ENCODE measurements around the gene SLC38A3.
A peak's percentile ranks its signal among the peaks of the same experiment; 100 is the strongest.
"Not testable (repeated sequence)": the region's sequence is repeated elsewhere in the genome, so short reads cannot be mapped to it uniquely, and the experiment has no call there.

Gene SLC38A3

DNA sequence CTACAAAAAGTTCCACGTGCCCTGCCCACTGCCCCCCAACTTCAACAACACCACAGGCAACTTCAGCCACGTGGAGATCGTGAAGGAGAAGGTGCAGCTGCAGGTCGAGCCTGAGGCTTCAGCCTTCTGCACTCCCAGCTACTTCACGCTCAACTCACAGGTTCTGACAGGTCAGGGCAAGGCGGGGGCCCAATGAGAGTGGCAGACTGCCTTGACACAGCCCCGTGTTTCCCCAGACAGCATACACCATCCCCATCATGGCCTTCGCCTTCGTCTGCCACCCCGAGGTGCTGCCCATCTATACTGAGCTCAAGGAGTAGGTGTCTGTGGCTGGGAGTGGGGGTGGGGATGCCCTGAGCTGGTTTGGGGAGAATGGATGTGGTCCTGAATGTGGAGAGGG, 12.6 kb downstream of the SLC38A3 start:
- no peaks in the 10 kb centered on the region for H3K4me1 ChIP-seq (ENCODE audit: insufficient read depth, low read length)
- no peaks in the 10 kb centered on the region for H3K9me3 ChIP-seq (ENCODE audit: insufficient read depth, low read depth, low read length)
- H3K9ac ChIP-seq (ENCODE audit: low read depth, low read length), result no peak overlapping the region
- no peak overlapping the region for H3K27ac ChIP-seq (ENCODE audit: low read length)
- no peaks in the 10 kb centered on the region for H3K36me3 ChIP-seq (ENCODE audit: insufficient read depth, low read depth, low read length)
- no peak overlapping the region for H3K4me3 ChIP-seq (ENCODE audit: low read length)
- no peaks in the 10 kb centered on the region for H3K27me3 ChIP-seq (ENCODE audit: insufficient read depth, low read length)

DNA sequence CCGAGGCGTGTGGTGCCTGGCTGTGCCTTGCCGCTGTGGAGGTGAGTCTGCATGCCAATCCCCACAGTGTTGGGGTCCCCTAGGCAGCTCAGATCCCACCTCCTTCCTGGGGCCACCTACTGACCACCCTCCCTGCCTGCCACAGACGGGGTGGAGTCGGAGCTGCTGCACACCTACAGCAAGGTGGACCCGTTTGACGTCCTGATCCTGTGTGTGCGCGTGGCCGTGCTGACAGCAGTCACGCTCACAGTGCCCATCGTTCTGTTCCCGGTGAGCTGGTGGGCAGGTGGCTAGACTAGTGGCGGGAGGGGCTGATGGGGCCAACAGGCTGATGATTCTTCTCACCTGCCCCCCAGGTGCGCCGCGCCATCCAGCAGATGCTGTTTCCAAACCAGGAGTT, 13.4 kb downstream of the SLC38A3 start:
- H3K9ac ChIP-seq (ENCODE audit: low read depth, low read length), result no peak overlapping the region
- H3K27me3 ChIP-seq (ENCODE audit: insufficient read depth, low read length), result no peaks in the 10 kb centered on the region
- H3K27ac ChIP-seq (ENCODE audit: low read length), result no peak overlapping the region
- H3K9me3 ChIP-seq (ENCODE audit: insufficient read depth, low read depth, low read length), result no peaks in the 10 kb centered on the region
- no peaks in the 10 kb centered on the region for H3K4me1 ChIP-seq (ENCODE audit: insufficient read depth, low read length)
- no peaks in the 10 kb centered on the region for H3K36me3 ChIP-seq (ENCODE audit: insufficient read depth, low read depth, low read length)
- H3K4me3 ChIP-seq (ENCODE audit: low read length), result no peak overlapping the region

DNA sequence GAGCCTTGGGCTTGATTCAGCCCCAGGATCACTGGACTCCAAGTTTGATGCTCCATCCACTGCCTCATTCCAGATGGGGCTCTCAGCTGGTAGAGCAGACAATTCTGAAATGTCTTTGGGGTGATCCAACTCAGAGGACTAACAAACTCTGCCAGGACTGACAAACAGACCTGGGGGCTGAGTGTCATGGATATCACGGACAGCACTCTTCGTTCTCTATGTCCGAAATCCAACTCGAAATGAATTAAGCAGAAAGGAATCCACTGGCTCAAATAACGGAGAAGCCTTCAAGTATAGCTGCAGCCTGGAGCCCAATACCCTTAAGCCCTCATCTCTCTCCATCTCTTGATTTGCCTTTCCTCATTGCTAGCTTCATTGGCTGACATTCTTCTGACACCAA, 14.2 kb downstream of the SLC38A3 start:
- Histone ChIP-seq H3K27ac (ENCODE audit: low read length) (no peak overlapping the region), H3K9me3 (ENCODE audit: insufficient read depth, low read depth, low read length) (no peaks in the 10 kb centered on the region), H3K9ac (ENCODE audit: low read depth, low read length) (no peak overlapping the region), H3K4me3 (ENCODE audit: low read length) (no peak overlapping the region), H3K27me3 (ENCODE audit: insufficient read depth, low read length) (no peaks in the 10 kb centered on the region), H3K4me1 (ENCODE audit: insufficient read depth, low read length) (no peaks in the 10 kb centered on the region), H3K36me3 (ENCODE audit: insufficient read depth, low read depth, low read length) (no peaks in the 10 kb centered on the region)

DNA sequence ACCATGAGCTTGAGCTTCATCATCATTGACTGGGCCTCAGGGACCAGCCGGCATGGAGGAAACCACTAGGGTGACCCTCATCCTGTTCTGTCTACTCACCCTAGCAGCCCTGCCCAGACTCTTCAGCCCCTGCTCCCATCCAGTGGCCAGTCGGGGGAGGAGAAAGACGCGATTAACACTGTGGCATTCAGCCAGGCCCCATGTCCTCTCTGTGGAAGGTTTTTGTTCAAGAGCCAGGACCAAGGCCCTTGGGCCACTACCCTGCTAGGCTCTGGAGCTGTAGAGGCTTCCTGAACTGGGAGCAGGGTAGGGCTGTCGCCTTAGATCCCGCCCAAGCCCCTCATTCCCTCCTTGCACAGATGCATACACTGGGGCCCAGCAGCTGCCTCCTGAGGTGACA, 15.0 kb downstream of the SLC38A3 start:
- no peak overlapping the region for H3K4me3 ChIP-seq (ENCODE audit: low read length)
- no peak overlapping the region for H3K27ac ChIP-seq (ENCODE audit: low read length)
- H3K9me3 ChIP-seq (ENCODE audit: insufficient read depth, low read depth, low read length), result no peaks in the 10 kb centered on the region
- H3K36me3 ChIP-seq (ENCODE audit: insufficient read depth, low read depth, low read length), result no peaks in the 10 kb centered on the region
- no peaks in the 10 kb centered on the region; the same call in 1 of the 2 replicates for H3K27me3 ChIP-seq (ENCODE audit: insufficient read depth, low read length)
- no peak overlapping the region for H3K9ac ChIP-seq (ENCODE audit: low read depth, low read length)
- no peaks in the 10 kb centered on the region for H3K4me1 ChIP-seq (ENCODE audit: insufficient read depth, low read length)

DNA sequence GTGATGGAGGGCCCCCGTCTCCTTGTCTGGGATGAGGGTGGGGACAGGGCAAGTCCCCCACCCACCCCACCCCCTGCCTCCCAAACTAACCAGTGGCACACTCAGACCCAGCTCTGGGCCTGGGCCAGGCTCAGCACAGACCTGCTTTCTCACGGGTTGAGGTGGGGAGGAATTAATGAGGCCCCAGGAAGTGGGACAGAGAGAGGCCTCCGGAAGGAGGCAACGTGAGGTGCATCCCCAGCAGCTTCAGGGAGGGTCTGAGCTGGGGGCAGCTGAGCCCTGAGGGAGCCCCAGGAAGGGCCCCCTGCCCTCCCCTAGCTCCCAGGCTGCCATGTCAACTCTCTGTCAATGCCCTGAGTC, 16.0 kb downstream of the SLC38A3 start:
- Histone ChIP-seq H3K36me3 (ENCODE audit: insufficient read depth, low read depth, low read length) (no peaks in the 10 kb centered on the region), H3K27ac (ENCODE audit: low read length) (no peak overlapping the region)

DNA sequence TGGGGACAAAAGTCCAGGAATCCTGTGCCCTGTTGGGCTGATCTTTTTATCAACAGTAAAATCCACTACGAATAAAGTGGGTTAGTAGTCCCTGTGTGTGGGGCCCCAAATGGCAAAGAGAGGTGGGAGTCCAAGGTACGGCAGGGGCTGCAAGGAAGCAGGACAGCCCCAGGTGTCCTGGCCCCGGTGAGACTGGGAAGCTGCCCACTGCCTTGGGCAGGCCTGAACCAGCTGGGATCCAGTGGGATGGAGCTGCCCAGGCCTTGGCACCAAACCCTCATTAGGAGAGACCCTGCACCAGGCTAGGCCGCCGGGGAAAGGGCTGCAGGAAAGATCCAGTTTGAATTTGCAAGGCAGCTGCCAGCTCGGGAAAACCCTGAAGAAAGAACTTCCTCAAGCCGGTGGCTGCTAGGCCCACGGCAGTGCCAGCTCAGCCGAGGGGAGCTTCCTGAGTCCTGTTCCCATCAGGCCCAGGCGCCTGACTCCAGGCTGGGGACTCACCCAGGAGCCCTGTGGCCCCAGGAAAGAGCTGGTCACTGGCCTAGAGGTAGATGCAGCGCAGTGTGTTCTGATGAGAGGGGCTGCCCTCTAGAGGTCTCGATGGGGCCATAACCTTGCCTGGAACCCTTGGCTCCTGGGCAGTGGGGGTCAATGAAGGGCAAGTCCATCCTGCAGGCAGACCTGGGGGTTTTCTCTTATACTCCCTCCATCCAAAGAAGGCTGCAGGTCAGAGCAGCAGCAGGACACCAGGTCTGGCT, 16.5 kb downstream of the SLC38A3 start:
- Histone ChIP-seq H3K9ac (ENCODE audit: low read depth, low read length) (no peak overlapping the region), H3K4me1 (ENCODE audit: insufficient read depth, low read length) (no peaks in the 10 kb centered on the region), H3K27me3 (ENCODE audit: insufficient read depth, low read length) (peaks cover 4% of the 10 kb centered on the region; the same call in 1 of the 2 replicates), H3K27ac (ENCODE audit: low read length) (no peak overlapping the region), H3K4me3 (ENCODE audit: low read length) (no peak overlapping the region), H3K9me3 (ENCODE audit: insufficient read depth, low read depth, low read length) (no peaks in the 10 kb centered on the region), H3K36me3 (ENCODE audit: insufficient read depth, low read depth, low read length) (no peaks in the 10 kb centered on the region)

More for the DNA sequence above, 16.0 kb downstream of the SLC38A3 start:
- Histone ChIP-seq H3K9me3 (ENCODE audit: insufficient read depth, low read depth, low read length) (no peaks in the 10 kb centered on the region), H3K27me3 (ENCODE audit: insufficient read depth, low read length) (no peaks in the 10 kb centered on the region; the same call in 1 of the 2 replicates), H3K4me3 (ENCODE audit: low read length) (no peak overlapping the region), H3K9ac (ENCODE audit: low read depth, low read length) (no peak overlapping the region), H3K4me1 (ENCODE audit: insufficient read depth, low read length) (no peaks in the 10 kb centered on the region)

DNA sequence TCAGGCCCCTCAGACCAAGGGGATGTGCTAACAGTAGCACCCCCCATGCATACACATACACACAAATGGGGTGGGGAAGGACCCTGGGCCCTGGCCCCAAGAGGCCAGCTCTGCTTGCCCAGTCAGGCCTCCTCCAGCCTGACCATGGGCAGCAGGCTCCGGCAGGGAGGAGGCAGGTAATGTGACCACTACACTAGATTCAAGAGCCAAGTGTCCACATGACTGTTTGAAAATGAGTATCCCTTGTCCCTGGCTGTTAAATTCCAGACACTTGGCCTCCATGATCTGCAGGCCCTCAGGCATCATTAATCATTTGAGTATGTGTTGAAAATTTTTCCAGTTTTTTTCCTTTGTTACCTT, 17.1 kb downstream of the SLC38A3 start:
- Histone ChIP-seq H3K36me3 (ENCODE audit: insufficient read depth, low read depth, low read length) (no peaks in the 10 kb centered on the region), H3K4me3 (ENCODE audit: low read length) (no peak overlapping the region), H3K27ac (ENCODE audit: low read length) (no peak overlapping the region), H3K9ac (ENCODE audit: low read depth, low read length) (no peak overlapping the region), H3K9me3 (ENCODE audit: insufficient read depth, low read depth, low read length) (no peaks in the 10 kb centered on the region), H3K4me1 (ENCODE audit: insufficient read depth, low read length) (no peaks in the 10 kb centered on the region), H3K27me3 (ENCODE audit: insufficient read depth, low read length) (peaks cover 10% of the 10 kb centered on the region)

DNA sequence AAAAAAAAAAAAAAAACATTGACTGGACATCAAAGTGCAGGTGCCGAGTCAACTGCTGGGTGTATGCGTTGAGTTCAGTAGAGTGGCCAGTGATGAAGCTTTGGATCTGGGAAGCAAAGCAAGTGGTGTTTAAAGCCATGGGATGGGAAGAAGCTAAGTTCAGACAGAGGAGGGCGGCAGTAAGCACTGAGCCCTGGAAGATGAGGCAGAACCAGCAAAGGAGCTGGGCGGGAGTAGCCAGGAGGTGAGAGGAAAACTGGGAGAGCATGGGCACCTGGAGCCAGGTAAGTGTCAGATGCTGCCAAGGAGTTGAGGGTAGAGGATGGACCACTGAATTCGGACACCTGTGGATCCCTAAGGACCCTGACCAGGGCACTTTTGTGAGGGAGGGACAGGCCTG, 19.6 kb downstream of the SLC38A3 start:
- no peaks in the 10 kb centered on the region for H3K36me3 ChIP-seq (ENCODE audit: insufficient read depth, low read depth, low read length)

DNA sequence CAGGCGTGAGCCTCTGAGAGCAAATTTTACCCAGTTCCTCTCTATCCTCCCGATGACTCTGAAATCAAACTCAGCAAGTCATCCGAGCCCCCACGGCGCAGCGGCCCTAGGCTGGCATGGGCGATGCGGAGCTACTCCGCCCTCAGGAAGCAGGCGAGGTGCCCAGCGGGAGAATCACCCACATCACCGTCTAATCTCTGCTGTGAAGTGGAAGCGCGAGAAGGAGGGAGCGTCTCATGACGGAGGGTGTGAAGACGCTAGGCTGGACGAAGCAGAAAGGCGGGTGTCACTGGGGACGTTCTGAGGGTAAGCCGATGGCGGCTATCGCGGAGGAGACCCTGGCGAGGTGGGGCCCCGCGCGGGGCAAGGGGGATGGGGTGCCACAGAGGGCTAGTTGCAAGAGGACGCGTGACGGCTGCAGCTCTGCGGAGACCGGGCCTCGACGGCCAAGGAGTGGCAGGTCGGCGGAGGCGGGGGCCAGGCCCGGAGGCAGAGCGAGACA, 21.9 kb downstream of the SLC38A3 start:
- Histone ChIP-seq H3K4me3 (ENCODE audit: low read length) (peak overlapping the region; percentile 75), H3K27me3 (ENCODE audit: insufficient read depth, low read length) (peaks cover 10% of the 10 kb centered on the region), H3K4me1 (ENCODE audit: insufficient read depth, low read length) (peaks cover 8% of the 10 kb centered on the region), H3K9ac (ENCODE audit: low read depth, low read length) (peak overlapping the region; percentile 79; the same call in 1 of the 2 replicates), H3K27ac (ENCODE audit: low read length) (no peak overlapping the region), H3K36me3 (ENCODE audit: insufficient read depth, low read depth, low read length) (no peaks in the 10 kb centered on the region), H3K9me3 (ENCODE audit: insufficient read depth, low read depth, low read length) (no peaks in the 10 kb centered on the region)

More for the DNA sequence above, 19.6 kb downstream of the SLC38A3 start:
- no peak overlapping the region for H3K9ac ChIP-seq (ENCODE audit: low read depth, low read length)
- no peak overlapping the region for H3K27ac ChIP-seq (ENCODE audit: low read length)
- no peaks in the 10 kb centered on the region for H3K9me3 ChIP-seq (ENCODE audit: insufficient read depth, low read depth, low read length)
- peaks cover 10% of the 10 kb centered on the region for H3K27me3 ChIP-seq (ENCODE audit: insufficient read depth, low read length)
- no peak overlapping the region for H3K4me3 ChIP-seq (ENCODE audit: low read length)
- peaks cover 8% of the 10 kb centered on the region for H3K4me1 ChIP-seq (ENCODE audit: insufficient read depth, low read length)

DNA sequence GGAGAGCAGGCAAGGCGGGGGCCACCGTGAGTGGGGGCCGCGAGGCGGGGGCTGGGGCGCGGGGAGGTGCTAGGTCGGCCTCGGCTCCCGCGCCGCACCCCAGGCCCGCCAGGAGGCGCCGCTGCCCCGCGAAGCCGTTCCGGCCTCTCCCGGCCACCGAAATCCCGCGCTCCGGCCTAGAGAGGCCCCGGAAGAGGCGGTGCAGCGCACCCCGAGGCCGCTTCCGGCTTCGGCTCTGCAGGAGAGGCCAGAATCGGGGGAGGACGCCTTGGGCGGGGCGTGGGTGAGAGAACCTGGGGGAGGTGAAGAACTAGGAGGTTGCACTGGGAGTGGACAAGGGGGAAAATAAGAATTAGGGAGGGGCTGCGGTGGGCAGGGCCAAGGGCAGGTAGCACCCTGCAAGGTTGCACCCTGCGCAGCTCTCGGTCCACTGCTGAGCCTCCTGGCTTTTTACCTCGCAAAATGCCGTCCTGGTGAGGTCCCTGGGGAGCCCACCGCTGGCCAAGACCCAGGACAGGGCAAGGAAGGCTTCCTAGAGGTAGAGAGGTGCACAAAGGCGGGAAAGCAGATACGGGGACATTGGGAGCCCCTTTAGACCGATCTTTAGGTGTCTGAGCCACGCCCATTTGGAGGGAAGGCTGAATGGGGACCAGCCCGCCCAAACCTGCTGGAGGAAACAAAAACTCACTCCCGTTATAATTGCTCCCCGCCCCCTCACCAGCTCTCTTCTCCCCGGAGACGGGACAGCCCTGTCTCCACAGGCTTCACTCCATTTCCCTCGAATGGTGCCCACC, 22.5 kb downstream of the SLC38A3 start:
- Histone ChIP-seq H3K4me1 (ENCODE audit: insufficient read depth, low read length) (peaks cover 8% of the 10 kb centered on the region), H3K27ac (ENCODE audit: low read length) (peak overlapping the region; percentile 100), H3K4me3 (ENCODE audit: low read length) (peak overlapping the region; percentile 97), H3K27me3 (ENCODE audit: insufficient read depth, low read length) (peaks cover 10% of the 10 kb centered on the region), H3K36me3 (ENCODE audit: insufficient read depth, low read depth, low read length) (no peaks in the 10 kb centered on the region), H3K9me3 (ENCODE audit: insufficient read depth, low read depth, low read length) (no peaks in the 10 kb centered on the region), H3K9ac (ENCODE audit: low read depth, low read length) (peak overlapping the region; percentile 100)

DNA sequence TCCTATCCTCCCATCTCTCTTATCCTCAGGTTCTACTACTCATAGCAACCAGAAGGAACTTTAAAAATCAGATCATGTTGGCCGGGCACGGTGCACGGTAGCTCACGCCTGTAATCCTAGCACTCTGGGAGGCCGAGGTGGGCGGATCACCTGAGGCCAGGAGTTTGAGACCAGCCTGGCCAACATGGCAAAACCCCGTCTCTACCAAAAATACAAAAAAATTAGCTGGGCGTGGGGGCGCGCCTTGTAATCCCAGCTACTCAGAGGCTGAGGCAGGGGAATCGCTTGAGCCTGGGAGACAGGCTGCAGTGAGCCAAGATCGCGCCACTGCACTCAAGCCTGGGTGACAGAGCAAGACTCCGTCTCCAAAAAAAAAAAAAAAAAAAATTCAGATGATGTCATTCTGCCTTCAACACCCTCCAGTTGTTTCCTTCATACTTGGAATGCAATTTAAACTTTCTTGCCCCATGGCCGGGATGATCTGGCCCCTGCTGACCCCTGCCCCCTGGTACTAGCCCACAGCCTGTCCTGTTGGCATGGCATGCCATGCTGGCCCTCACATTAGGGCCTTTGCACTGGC, 23.2 kb downstream of the SLC38A3 start:
- H3K4me1 ChIP-seq (ENCODE audit: insufficient read depth, low read length); H3K27me3 ChIP-seq (ENCODE audit: insufficient read depth, low read length); H3K36me3 ChIP-seq (ENCODE audit: insufficient read depth, low read depth, low read length); H3K9me3 ChIP-seq (ENCODE audit: insufficient read depth, low read depth, low read length): not testable (repeated sequence)
- Histone ChIP-seq H3K27ac (ENCODE audit: low read length) (peak overlapping the region; percentile 100), H3K4me3 (ENCODE audit: low read length) (peak overlapping the region; percentile 97), H3K9ac (ENCODE audit: low read depth, low read length) (peak overlapping the region; percentile 100; the same call in 1 of the 2 replicates)
